DOHH2 (cell line): ENCODE data around the gene EIF3C.
"Not testable (repeated sequence)": the region's sequence is repeated elsewhere in the genome, so short reads cannot be mapped to it uniquely, and the experiment has no call there.

Experiments used
- EZH2phosphoT487 ChIP-seq: fragments of 200-600 bp; sonication (generic); IDR thresholded peaks from 2 replicates; pipeline ENCODE4 v1.6.1; 2017; ENCODE audit warnings: borderline replicate concordance, mild to moderate bottlenecking, antibody characterized with exemption, low read length, moderate library complexity, mixed read lengths
- TF ChIP-seq, protein P1 (sequence below): fragments of 200-600 bp; sonication (generic); IDR thresholded peaks from one replicate; pipeline ENCODE4 v1.5.1; 2014; ENCODE audit warnings: antibody characterized with exemption, mild to moderate bottlenecking, low read depth, low read length; ENCODE audit not compliant: poor library complexity, severe bottlenecking

DNA sequence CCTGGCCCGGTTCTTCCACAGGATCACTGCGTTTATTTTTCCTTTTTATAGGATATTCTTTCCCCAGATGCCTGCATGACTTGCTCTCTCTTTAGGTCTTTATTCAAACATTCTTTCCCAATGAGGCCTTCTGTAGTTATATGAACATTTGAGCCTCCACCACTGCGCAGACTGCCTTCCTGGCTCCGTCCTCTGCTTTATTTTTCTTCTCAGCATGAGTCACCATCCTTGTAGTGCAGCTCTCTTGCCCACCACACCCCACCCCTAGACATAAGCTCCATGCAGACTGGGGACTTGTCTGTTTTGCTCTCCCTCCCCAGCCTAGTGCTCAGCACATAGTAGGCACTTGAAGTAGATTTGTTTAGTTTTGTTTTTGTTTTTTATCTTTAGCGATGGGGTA is 20.0 kb downstream of the EIF3C start:
- TF ChIP-seq, protein P1, sequence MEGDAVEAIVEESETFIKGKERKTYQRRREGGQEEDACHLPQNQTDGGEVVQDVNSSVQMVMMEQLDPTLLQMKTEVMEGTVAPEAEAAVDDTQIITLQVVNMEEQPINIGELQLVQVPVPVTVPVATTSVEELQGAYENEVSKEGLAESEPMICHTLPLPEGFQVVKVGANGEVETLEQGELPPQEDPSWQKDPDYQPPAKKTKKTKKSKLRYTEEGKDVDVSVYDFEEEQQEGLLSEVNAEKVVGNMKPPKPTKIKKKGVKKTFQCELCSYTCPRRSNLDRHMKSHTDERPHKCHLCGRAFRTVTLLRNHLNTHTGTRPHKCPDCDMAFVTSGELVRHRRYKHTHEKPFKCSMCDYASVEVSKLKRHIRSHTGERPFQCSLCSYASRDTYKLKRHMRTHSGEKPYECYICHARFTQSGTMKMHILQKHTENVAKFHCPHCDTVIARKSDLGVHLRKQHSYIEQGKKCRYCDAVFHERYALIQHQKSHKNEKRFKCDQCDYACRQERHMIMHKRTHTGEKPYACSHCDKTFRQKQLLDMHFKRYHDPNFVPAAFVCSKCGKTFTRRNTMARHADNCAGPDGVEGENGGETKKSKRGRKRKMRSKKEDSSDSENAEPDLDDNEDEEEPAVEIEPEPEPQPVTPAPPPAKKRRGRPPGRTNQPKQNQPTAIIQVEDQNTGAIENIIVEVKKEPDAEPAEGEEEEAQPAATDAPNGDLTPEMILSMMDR: not testable (repeated sequence)
- not testable (repeated sequence) for TF ChIP-seq EZH2phosphoT487
